ENCODE data around the gene BACH2. TPM values are rescaled to one million over a fixed set of nuclear protein-coding genes. Genes with fewer than 3 reads are reported as not detected.

The BACH2 gene
- total RNA-seq, 4 donors from 2014 or later = 9.3 to 34.5 (median 11.1) TPM

GRCh38 chr6:90231308-90231707, 65.3 kb downstream of the BACH2 start:
- TF ChIP-seq CTCF (IDR thresholded peaks at IDR 0.05) = no peak
- no peak for TF ChIP-seq POLR2A (IDR thresholded peaks at IDR 0.05)
- H3K4me3 ChIP-seq (ENCODE audit: low read depth, poor library complexity, severe bottlenecking) = no peak overlapping the region
- WGBS, 2 donors = 78 to 80% methylated on average over 2 of the region's 2 CpGs
- intact Hi-C loops (cut with DNase I; ENCODE audit: low total_unique reads) = no loop called here
- DNase-seq (ENCODE audit: low spot score in 2 of 2) = no peak

- 57 to 59% methylated on average over 3 of the region's 3 CpGs for WGBS, 2 donors
- intact Hi-C loops (cut with DNase I; ENCODE audit: low total_unique reads) = no loop called here
- DNase-seq (ENCODE audit: low spot score in 2 of 2) = peak in 1 of 2 donors; percentile 46
- no peak for TF ChIP-seq CTCF (IDR thresholded peaks at IDR 0.05)
- TF ChIP-seq POLR2A (IDR thresholded peaks at IDR 0.05) = no peak
- H3K4me3 ChIP-seq (ENCODE audit: low read depth, poor library complexity, severe bottlenecking) = no peak overlapping the region
Measured at GRCh38 chr6:90230548-90231215, 66.0 kb downstream of the BACH2 start.

GRCh38 chr6:90229331-90230010, 67.2 kb downstream of the BACH2 start:
- TF ChIP-seq CTCF (IDR thresholded peaks at IDR 0.05) = no peak
- TF ChIP-seq POLR2A (IDR thresholded peaks at IDR 0.05) = no peak
- no peak overlapping the region for H3K4me3 ChIP-seq (ENCODE audit: low read depth, poor library complexity, severe bottlenecking)
- intact Hi-C loops (cut with DNase I; ENCODE audit: low total_unique reads) = no loop called here
- 75 to 79% methylated on average over 10 of the region's 10 CpGs for WGBS, 2 donors
- DNase-seq (ENCODE audit: low spot score in 2 of 2) = peak in 1 of 2 donors; percentile 31

- H3K4me3 ChIP-seq (ENCODE audit: low read depth, poor library complexity, severe bottlenecking) = no peak overlapping the region
- TF ChIP-seq POLR2A (IDR thresholded peaks at IDR 0.05) (no peak), CTCF (IDR thresholded peaks at IDR 0.05) (no peak)
- intact Hi-C loops (cut with DNase I; ENCODE audit: low total_unique reads) = no loop called here
- no peak for DNase-seq (ENCODE audit: low spot score in 2 of 2)
Measured at GRCh38 chr6:90227673-90228072, 69.0 kb downstream of the BACH2 start.

GRCh38 chr6:90227213-90227612, 69.4 kb downstream of the BACH2 start:
- WGBS, 2 donors = 64 to 72% methylated on average over 6 of the region's 6 CpGs
- no peak for TF ChIP-seq CTCF (IDR thresholded peaks at IDR 0.05)
- no peak for TF ChIP-seq POLR2A (IDR thresholded peaks at IDR 0.05)
- no peak overlapping the region for H3K4me3 ChIP-seq (ENCODE audit: low read depth, poor library complexity, severe bottlenecking)
- peak in 1 of 2 donors; percentile 32 for DNase-seq (ENCODE audit: low spot score in 2 of 2)
- intact Hi-C loops (cut with DNase I; ENCODE audit: low total_unique reads) = no loop called here
